Inflammatory macrophage (primary cell): ENCODE results near the gene NINL.

ENCODE experiments used
- DNase-seq, 2 donors: peaks; one replicate each; pipeline ENCODE4 v3.0.0-alpha.2; 2020 to 2022

The NINL gene

DNA sequence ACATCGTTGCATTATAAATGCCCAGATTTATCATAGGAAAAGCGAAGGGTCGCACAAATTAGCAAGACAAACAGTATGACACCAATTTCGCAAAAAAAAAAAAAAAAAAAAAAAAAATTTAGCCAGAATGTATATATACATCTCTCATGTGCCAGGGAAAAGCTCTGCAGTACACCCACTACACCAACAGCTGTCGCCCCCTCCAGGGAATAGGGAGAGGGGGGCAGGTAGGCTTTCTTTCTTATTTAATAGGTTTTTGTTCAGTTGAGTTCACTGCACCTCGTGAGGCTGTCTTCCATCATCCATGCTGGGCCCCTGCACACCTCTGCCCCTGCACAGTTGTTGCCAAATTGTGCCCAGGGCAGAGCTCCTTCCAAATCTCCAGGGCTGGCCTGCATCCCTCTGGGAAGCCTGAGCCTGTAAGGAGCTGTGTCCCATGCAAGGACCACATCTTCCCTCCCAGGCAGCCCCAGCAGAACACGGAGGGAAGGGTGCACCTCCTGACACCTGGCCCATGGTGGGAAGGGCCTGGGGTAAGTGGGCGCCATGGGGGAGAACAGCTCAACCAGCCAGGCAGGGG, 85.4 kb downstream of the NINL start:
- DNase-seq, result no peak

DNA sequence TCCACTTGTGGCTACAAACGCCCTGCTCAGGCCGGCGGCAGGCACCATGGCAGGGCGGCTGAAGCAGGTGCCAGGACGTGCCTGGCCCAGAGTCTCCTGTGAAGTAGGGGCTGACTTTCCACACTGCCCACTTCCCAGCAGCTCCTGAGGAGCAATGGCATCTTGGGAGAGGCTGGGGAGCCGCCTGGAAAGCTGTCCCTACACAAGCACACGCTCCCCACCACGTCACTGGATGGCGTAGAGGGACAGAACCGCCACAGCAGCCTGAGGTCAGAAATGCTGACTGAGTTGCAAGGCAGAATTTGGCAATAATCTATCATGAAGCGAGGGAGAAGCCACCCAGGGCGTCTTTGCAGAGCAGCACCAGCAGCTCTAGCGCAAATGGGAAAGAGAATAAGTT, 86.3 kb downstream of the NINL start:
- no peak for DNase-seq

GRCh38 chr20:25498280-25498606, 87.1 kb downstream of the NINL start:
- no peak for DNase-seq

DNA sequence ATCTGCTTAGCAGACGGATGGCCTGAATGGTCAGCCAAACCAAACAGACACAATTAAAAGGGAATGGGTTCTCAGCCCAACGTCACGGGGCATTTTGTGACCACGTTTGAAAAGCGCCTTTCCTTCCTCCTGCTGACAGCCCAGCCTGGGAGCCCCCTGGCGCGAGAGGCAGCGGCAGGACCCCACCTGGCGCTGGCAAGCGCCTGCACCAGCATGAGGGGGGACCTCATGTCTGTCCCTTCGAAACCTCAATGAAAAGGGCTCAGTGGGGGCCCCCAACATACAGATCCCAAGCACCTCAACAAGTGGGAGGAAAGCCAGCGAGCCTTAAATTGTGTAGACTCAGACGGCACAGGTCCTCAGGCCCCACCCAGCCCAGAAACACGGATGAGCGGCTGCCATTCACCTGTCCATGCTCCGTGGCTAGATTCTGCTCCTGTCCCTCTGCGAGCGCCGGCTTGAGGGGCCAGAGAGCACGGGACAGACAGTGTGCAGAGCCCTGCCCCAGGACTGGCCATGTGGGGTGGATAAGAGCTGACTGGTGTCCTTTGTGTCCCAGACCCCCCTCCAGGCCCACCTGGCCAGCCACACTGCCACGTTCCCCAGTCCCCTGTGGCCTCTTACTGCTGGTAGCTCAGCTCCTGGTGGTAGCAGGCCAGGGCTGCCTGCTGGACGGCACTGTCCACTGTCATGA, 87.6 kb downstream of the NINL start:
- no peak for DNase-seq

GRCh38 chr20:25496968-25497401, 88.3 kb downstream of the NINL start:
- no peak for DNase-seq

- DNase-seq, result no peak
These were observed 89.0 kb downstream of the NINL start for GRCh38 chr20:25496165-25496967.

DNA sequence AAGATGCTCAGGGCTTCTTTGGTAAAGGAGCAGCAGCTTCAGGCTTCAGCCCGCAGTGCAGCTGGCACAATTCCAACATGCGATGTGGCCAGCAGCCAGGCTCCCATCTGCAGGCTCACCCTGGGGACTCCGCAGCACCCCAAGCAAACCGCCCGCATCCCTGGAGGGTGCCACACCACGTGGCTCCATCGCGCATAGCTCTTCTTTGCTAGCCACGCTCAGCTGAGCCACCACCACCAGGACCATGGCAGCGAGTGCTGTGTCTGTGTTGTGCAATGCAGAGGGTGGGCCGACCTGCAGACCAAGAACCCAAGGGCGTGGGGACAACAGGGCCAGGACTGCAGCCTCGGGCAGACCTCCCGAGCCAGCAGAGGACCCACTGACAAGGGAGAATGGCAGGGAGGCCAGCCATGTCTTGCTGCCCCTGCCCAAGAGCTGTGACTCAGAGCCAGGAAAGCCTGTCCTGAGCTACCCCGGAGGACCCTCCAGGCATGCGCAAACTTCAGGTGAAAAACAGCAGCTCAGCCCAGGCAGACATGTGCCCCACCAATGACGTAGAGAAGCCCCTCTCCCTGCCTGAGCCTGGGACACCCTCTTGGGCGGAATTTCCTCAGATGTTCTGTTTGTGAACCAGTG, 90.0 kb downstream of the NINL start:
- no peak for DNase-seq

DNA sequence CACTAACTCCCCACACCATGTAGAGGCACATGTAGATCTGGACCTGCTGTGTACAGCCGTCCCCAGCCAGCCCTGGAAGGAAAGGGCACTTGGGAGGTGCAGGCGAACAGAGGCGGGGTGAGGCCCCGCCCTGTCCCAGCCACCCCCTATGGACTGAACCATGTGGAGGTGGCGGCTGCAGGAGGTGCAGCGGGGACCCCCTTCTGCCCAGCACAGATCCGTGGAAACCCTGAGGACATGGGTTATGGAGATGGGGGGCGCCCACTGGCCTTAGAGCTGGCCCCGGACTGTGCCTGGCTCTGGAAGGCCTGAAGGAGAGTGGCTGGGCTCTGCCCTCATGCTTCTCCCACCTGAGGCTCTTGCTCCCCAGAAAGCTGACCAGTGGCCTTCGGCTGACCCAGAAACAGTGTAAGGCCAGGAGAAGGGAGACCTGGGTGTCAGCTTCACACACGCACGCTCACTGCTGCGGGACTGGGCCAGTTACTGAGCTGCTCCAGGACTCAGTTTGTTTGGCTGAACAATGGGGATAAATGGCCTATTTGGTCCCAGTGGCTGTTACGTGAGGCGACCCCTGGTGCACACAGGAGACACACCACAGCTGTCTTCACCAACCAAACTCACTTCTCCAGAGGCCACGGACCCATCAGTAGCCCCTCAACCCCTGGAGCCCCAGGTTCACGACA, 90.7 kb downstream of the NINL start:
- DNase-seq, result no peak

- no peak for DNase-seq
These were observed 91.4 kb downstream of the NINL start for GRCh38 chr20:25493748-25494505.

GRCh38 chr20:25493137-25493536, 92.2 kb downstream of the NINL start:
- DNase-seq, result no peak

GRCh38 chr20:25491446-25492038, 93.8 kb downstream of the NINL start:
- DNase-seq, result no peak

DNA sequence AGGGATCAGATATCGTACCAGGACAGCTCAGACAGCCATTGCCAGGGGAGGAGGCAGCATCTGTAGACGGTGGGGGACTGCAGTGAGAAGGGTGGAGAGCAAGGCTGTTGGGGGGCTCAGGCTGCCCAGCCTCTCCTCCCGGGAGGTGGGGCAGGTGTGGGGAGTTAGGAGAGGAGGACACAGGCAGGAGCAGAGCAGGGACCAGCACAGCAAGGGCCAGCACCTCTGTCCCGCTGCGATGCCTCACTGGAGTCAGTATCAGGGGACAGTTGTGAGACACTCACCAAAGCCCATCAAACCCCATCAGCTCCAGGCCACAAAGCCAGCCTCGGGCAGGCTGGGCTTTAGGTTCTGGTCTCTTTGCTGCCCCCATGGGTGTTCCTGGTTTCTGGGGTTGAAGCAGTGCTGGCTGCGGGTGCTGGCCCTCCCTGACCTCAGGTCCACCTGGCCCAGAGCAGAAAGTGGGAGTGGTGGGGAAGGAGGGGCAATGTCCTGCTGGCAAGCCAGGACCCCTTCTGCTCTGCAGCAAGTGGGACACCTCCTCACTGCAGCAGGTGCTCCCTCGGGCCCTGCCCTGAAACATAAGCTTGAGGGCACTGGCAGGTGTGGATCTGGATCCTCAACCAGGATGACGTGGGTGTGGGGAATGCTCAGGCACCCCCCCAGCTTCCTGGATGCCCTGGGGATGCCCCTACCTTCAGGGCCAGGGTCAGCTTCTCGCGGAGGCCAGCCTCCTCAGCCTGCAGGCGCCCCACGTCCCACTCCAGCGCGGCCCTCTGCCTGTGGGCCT, 94.5 kb downstream of the NINL start:
- DNase-seq, result no peak

- no peak for DNase-seq
These were observed 96.0 kb downstream of the NINL start for GRCh38 chr20:25489221-25489871.

GRCh38 chr20:25487975-25488374, 97.4 kb downstream of the NINL start:
- DNase-seq, result no peak

DNA sequence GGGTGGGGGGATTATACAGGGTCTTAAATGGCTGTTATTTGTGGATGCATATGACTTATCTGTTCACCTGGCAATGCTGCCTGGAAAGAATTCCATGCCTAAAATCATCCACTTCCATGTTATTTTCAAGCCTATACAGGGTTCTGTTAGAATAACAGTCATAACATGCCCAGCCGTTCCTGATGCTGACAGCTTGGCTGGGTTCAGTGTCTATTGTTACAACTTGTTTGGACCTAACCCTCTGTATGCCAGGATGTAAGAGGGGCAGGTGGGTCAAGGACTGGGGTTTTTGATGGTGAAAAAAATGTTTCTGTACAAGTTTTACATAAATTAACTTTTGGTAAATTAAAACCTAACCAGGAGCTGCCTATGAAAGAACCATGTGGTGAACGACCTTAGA, 98.0 kb downstream of the NINL start:
- DNase-seq, result no peak

DNA sequence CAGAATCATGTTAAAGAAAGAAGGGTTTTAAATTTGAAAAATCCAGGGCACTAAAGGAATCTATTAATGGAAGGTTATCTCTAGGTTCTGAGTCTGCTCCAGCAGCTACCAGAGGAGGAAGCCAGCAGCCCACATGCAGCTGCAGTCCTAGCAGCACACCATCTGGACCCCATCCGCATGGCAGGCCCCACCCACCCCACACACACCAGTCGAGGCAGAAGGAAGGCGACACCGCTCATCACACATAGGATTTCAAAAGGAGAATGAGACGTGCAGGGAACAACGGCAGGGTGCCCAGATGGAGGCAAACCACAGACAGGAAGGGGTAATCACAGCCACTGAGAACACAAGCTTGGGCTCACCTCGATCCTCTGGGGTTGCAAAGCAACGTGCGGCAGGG, 99.0 kb downstream of the NINL start:
- DNase-seq, result peak in 1 of 2 donors; percentile 50

GRCh38 chr20:25485872-25486271, 99.5 kb downstream of the NINL start:
- no peak for DNase-seq

DNA sequence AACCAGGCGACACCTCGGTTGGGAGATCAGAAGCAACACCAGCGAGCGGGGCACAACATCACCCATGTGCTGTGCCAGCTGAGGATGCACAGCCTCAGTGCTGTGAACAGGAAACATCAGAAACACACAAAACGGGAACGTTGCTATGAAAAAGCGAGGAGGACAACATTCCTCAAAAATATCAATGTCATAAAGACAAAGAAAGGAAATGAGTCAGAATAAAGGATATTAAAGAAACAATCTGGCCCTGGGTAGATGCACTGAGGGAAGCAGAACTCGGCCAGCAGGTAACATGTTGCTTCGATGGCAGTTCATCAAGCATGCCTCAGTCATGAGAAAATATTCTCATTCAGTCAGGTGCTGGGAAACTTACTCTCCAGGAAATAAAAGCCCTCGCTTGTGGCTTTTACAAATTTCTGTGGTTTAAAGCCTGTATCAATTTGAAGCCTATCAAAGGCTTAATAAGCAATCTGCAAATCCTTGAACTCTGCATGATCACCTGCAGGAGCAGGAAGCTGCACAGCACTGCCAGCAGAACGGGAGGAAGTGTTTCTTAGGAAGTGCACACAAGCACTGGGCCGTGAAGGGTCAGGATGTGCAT, 100.3 kb downstream of the NINL start:
- DNase-seq, result no peak

GRCh38 chr20:25484224-25484846, 101.0 kb downstream of the NINL start:
- DNase-seq, result no peak
